HCT116 (cell line): ENCODE results near the gene LYPD6. TPM values are rescaled to one million over a fixed set of nuclear protein-coding genes. Genes with fewer than 3 reads are reported as not detected.

ENCODE experiments used
- ATAC-seq: fragments of 200-7000 bp; cut with Tn5 transposase; 2 replicates; pipeline ENCODE4 v1.9.1; 2020; ENCODE audit warnings: mild to moderate bottlenecking, moderate library complexity
- BruUV-seq: library from RNA; stranded (reverse); fragments of 400-500 nt; replicated peaks from 2 replicates; lab custom pipeline; 2021; lab: Mats Ljungman, UMichigan
- CTCF ChIA-PET: fragments of 300-600 bp; sonication (Branson Sonifier 250); formaldehyde crosslinking; loops from one replicate; lab custom pipeline; 2021; ENCODE audit warnings: antibody characterized with exemption; lab: Charles Lee
- POLR2A ChIA-PET: fragments of 300-600, 350-600 bp; sonication (Branson Sonifier 250); formaldehyde crosslinking; loops from one replicate; lab custom pipeline; 2021; ENCODE audit warnings: antibody characterized with exemption; lab: Charles Lee
- RAD21 ChIA-PET, 2 experiments: fragments of 300-600 bp; sonication (Branson Sonifier 250); formaldehyde crosslinking; loops; one replicate each; lab custom pipeline; 2023; ENCODE audit warnings: low total read pairs in 2 of 2; ENCODE audit not compliant: uncharacterized antibody in 2 of 2, unreplicated experiment in 2 of 2, low non-redundant PET in 1 of 2; lab: Charles Lee
- DNase-seq: peaks from one replicate; pipeline ENCODE4 v3.0.0-alpha.2; 2010; ENCODE audit warnings: low read depth, low spot score
- H2AFZ ChIP-seq: fragments of 200-600 bp; shearing (Covaris generic), sonication (generic); 2 replicates; pipeline ENCODE4 v1.6.1; 2017; ENCODE audit warnings: low read depth, mixed run types, mixed read lengths, antibody characterized with exemption, low read length; ENCODE audit not compliant: poor library complexity, severe bottlenecking
- H3K27ac ChIP-seq: 2 replicates; pipeline ENCODE4 v1.5.1; 2012; ENCODE audit warnings: low read depth, low read length
- H3K27me3 ChIP-seq: fragments of 200-600 bp; sonication (generic); 2 replicates; pipeline ENCODE4 v1.6.1; 2016; ENCODE audit warnings: mixed run types, low read length, mixed read lengths; ENCODE audit not compliant: insufficient read depth
- H3K36me3 ChIP-seq, 2 experiments: fragments of 200-500 bp in 1 of 2; fragments of 200-600 bp in 1 of 2; sonication (Bioruptor generic) in 1 of 2; sonication (generic) in 1 of 2; 2 replicates each; pipeline versions ENCODE4 v1.5.1 to v1.6.1; 2014 to 2016; ENCODE audit warnings: low read length in 2 of 2, inconsistent platforms in 1 of 2, mixed read lengths in 1 of 2, mixed run types in 1 of 2; ENCODE audit not compliant: insufficient read depth in 2 of 2, control insufficient read depth in 1 of 2
- H3K4me1 ChIP-seq, 2 experiments: fragments of 200-600 bp in 1 of 2; sonication (generic) in 1 of 2; 2 replicates each; pipeline versions ENCODE4 v1.5.1 to v1.6.1; 2012 to 2017; ENCODE audit warnings: low read length in 2 of 2, inconsistent platforms in 1 of 2, mild to moderate bottlenecking in 1 of 2, mixed read lengths in 1 of 2, mixed run types in 1 of 2, moderate library complexity in 1 of 2; ENCODE audit not compliant: insufficient read depth in 2 of 2, control insufficient read depth in 1 of 2
- H3K4me2 ChIP-seq: fragments of 200-600 bp; sonication (generic); 2 replicates; pipeline ENCODE4 v1.6.1; 2017; ENCODE audit warnings: mixed run types, low read length, mixed read lengths
- H3K4me3 ChIP-seq, 2 experiments: fragments of 200-600 bp in 1 of 2; sonication (generic) in 1 of 2; replicated peaks in 1 of 2; 2 replicates each; pipeline ENCODE4 v1.5.1; 2011 to 2016; ENCODE audit warnings: low read length in 2 of 2, control low read depth in 1 of 2, low read depth in 1 of 2, mild to moderate bottlenecking in 1 of 2, mixed read lengths in 1 of 2, mixed run types in 1 of 2
- H3K79me2 ChIP-seq: fragments of 200-600 bp; sonication (generic); 2 replicates; pipeline ENCODE4 v1.6.1; 2017; ENCODE audit warnings: mild to moderate bottlenecking, mixed run types, low read length, moderate library complexity, mixed read lengths; ENCODE audit not compliant: insufficient read depth
- H3K9ac ChIP-seq: fragments of 200-600 bp; sonication (generic); 2 replicates; pipeline ENCODE4 v1.6.1; 2016; ENCODE audit warnings: low read length, mixed read lengths
- H3K9me2 ChIP-seq: fragments of 200-600 bp; sonication (generic), shearing (Covaris generic); 2 replicates; pipeline ENCODE4 v1.6.1; 2017; ENCODE audit warnings: mixed run types, mild to moderate bottlenecking, moderate library complexity; ENCODE audit not compliant: insufficient read depth
- H3K9me3 ChIP-seq, 2 experiments: fragments of 200-500 bp in 1 of 2; fragments of 200-600 bp in 1 of 2; sonication (Bioruptor generic) in 1 of 2; sonication (generic) in 1 of 2; 2 replicates each; pipeline ENCODE4 v1.6.1; 2014 to 2017; ENCODE audit warnings: low read length in 2 of 2, mixed read lengths in 2 of 2, inconsistent platforms in 1 of 2, low read depth in 1 of 2, mild to moderate bottlenecking in 1 of 2, mixed run types in 1 of 2, moderate library complexity in 1 of 2; ENCODE audit not compliant: control insufficient read depth in 1 of 2, insufficient read depth in 1 of 2
- H4K20me1 ChIP-seq: fragments of 200-600 bp; sonication (generic), shearing (Covaris generic); 2 replicates; pipeline ENCODE4 v1.6.1; 2017; ENCODE audit warnings: mixed run types, mild to moderate bottlenecking, moderate library complexity; ENCODE audit not compliant: insufficient read depth
- CBX3 ChIP-seq: IDR thresholded peaks from 2 replicates; pipeline ENCODE4 v1.6.1; 2012; ENCODE audit warnings: low read depth
- CEBPB ChIP-seq: IDR thresholded peaks from 2 replicates; pipeline ENCODE4 v1.6.1; 2012; ENCODE audit warnings: low read depth
- EZH2 ChIP-seq: fragments of 200-600 bp; sonication (generic); IDR thresholded peaks from 2 replicates; pipeline ENCODE4 v1.6.1; 2017; ENCODE audit warnings: antibody characterized with exemption, mixed run types
- JUND ChIP-seq: IDR thresholded peaks from 2 replicates; pipeline ENCODE4 v1.6.1; 2012
- POLR2A ChIP-seq: IDR thresholded peaks from 2 replicates; pipeline ENCODE4 v1.7.0; 2011; ENCODE audit warnings: borderline replicate concordance; ENCODE audit not compliant: insufficient read depth, insufficient read length; ENCODE audit errors: extremely low read depth
- POLR2AphosphoS5 ChIP-seq: IDR thresholded peaks from 2 replicates; pipeline ENCODE4 v1.6.1; 2011; ENCODE audit warnings: mild to moderate bottlenecking, low read depth, low read length, moderate library complexity
- RAD21 ChIP-seq: IDR thresholded peaks from 2 replicates; pipeline ENCODE4 v1.6.1; 2012; ENCODE audit warnings: low read depth, mild to moderate bottlenecking
- REST ChIP-seq: IDR thresholded peaks from 2 replicates; pipeline ENCODE4 v1.6.1; 2012; ENCODE audit warnings: low read depth
- SRF ChIP-seq: IDR thresholded peaks from 2 replicates; pipeline ENCODE4 v1.6.1; 2012; ENCODE audit warnings: low read depth
- ZFX ChIP-seq: fragments of 450-650 bp; IDR thresholded peaks from 2 replicates; pipeline ENCODE4 v1.6.1; 2017
- intact Hi-C: fragments of 100-400 bp; cut with micrococcal nuclease; formaldehyde crosslinking; loops from 2 replicates; pipeline ENCODE4 v1.10.0; 2022
- total RNA-seq: library from RNA; stranded (reverse); gene quantifications from one replicate; pipeline ENCODE4 v1.2.1, GENCODE V29; 2021; ENCODE audit not compliant: unreplicated experiment
- TF ChIP-seq, protein P1 (sequence below): IDR thresholded peaks from 2 replicates; pipeline ENCODE4 v1.6.1; 2012

The LYPD6 gene
- total RNA-seq, 1 experiment from 2014 or later: 3.0 TPM

- H3K4me2 ChIP-seq: no peak overlapping the region
- peaks cover 14% of the 10 kb centered on the region for H3K27me3 ChIP-seq
- ChIA-PET RAD21 (no interaction called here), CTCF (no interaction called here), POLR2A (no interaction called here)
- H3K27ac ChIP-seq: no peak overlapping the region
- H3K79me2 ChIP-seq: no peaks in the 10 kb centered on the region
- no peaks in the 10 kb centered on the region for H4K20me1 ChIP-seq
- H3K36me3 ChIP-seq: no peaks in the 10 kb centered on the region
- BruUV-seq: no TSS peak
- H3K9ac ChIP-seq: no peak overlapping the region
- H3K4me1 ChIP-seq: no peaks in the 10 kb centered on the region
- no peak overlapping the region for H2AFZ ChIP-seq
- no peak for TF ChIP-seq RAD21
- TF ChIP-seq POLR2A: no peak
- TF ChIP-seq EZH2: no peak
- no peak for TF ChIP-seq ZFX
- TF ChIP-seq POLR2AphosphoS5: no peak
- no peak for TF ChIP-seq CEBPB
- no peak for TF ChIP-seq REST
- TF ChIP-seq, protein P1, sequence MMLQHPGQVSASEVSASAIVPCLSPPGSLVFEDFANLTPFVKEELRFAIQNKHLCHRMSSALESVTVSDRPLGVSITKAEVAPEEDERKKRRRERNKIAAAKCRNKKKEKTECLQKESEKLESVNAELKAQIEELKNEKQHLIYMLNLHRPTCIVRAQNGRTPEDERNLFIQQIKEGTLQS: no peak
- TF ChIP-seq SRF: no peak
- TF ChIP-seq CBX3: no peak
- TF ChIP-seq JUND: no peak
- no peaks in the 10 kb centered on the region for H3K9me2 ChIP-seq
- intact Hi-C loops: no loop called here
- H3K9me3 ChIP-seq: no peaks in the 10 kb centered on the region
- H3K4me3 ChIP-seq: no peak overlapping the region
- no peak for DNase-seq
- ATAC-seq: no peak
Observed at GRCh38 chr2:149486664-149487063, 156.3 kb downstream of the LYPD6 start.
